ENCODE measurements around the gene SERF2.

Gene SERF2

DNA sequence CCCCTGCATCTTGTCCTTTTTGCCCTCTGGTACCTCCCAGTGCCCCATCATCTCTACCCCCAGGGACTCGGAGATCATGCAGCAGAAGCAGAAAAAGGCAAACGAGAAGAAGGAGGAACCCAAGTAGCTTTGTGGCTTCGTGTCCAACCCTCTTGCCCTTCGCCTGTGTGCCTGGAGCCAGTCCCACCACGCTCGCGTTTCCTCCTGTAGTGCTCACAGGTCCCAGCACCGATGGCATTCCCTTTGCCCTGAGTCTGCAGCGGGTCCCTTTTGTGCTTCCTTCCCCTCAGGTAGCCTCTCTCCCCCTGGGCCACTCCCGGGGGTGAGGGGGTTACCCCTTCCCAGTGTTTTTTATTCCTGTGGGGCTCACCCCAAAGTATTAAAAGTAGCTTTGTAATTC lies 1.5 kb downstream of the SERF2 start:
- DNase-seq (ENCODE audit: insufficient read length, low spot score) (no peak), FAIRE-seq (no peak)
- TF ChIP-seq, protein P1, sequence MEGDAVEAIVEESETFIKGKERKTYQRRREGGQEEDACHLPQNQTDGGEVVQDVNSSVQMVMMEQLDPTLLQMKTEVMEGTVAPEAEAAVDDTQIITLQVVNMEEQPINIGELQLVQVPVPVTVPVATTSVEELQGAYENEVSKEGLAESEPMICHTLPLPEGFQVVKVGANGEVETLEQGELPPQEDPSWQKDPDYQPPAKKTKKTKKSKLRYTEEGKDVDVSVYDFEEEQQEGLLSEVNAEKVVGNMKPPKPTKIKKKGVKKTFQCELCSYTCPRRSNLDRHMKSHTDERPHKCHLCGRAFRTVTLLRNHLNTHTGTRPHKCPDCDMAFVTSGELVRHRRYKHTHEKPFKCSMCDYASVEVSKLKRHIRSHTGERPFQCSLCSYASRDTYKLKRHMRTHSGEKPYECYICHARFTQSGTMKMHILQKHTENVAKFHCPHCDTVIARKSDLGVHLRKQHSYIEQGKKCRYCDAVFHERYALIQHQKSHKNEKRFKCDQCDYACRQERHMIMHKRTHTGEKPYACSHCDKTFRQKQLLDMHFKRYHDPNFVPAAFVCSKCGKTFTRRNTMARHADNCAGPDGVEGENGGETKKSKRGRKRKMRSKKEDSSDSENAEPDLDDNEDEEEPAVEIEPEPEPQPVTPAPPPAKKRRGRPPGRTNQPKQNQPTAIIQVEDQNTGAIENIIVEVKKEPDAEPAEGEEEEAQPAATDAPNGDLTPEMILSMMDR (IDR thresholded peaks at IDR 0.05; ENCODE audit: insufficient read depth, missing control alignments): no peak

DNA sequence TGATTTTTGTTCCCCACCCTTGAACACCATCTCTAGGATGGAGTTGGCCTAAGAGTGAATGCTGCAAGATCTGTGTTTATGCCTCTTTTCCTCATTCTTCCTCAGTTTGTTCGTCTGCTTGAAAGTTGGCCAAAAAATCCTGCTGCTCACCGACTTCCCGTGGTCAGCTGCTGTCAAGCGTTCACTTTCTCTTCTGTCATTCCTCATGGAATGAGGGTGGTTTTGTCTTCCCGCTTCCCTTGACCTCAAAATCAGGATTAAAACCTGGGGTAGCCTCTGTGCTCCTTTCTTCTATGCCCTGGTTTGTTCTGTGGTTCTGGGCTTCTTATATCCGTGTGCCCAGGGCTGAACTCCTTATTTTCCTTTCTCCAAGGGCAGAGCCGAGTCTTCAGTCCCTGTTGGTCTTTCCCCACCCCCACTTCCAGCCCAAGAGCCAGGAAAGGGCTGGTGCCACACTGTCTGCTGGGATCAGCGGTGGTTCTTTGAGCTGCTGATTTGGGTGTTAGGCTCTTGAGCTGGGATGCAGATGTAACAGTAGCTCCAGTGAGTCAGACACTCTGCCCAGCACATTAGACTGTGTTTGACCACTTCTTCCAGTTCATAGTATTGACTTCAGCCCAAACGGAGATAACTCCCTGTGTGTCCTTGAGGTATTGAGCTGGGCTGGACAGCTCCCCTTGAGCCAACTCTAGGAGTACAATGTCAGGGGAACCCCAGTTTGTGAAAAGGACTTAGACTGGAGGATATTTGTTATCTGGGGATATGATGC lies 2.3 kb downstream of the SERF2 start:
- TF ChIP-seq, protein P1 (IDR thresholded peaks at IDR 0.05; ENCODE audit: insufficient read depth, missing control alignments): no peak
- no peak for FAIRE-seq
- no peak for DNase-seq (ENCODE audit: insufficient read length, low spot score)

DNA sequence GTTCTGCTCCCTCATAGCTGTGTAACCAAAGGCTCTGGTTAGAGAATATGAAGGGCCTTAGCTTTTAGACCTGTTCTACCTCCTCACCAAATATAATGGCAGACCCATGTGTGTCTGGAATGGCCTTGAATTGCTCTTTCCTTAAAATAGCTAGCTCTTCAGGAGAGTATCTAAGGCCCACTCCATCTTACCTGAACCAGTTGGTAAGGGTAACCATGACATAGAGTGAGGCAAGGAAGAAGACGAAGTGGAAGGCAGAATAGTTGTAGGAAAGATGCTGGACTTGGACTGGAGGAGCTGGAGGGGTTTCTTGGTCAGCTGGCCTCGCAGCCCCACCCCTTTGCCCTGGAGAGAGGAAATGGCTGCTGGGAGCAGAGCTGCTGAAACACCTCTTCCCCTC lies 3.1 kb downstream of the SERF2 start:
- no peak for FAIRE-seq
- no peak for DNase-seq (ENCODE audit: insufficient read length, low spot score)
- TF ChIP-seq, protein P1 (IDR thresholded peaks at IDR 0.05; ENCODE audit: insufficient read depth, missing control alignments): no peak

DNA sequence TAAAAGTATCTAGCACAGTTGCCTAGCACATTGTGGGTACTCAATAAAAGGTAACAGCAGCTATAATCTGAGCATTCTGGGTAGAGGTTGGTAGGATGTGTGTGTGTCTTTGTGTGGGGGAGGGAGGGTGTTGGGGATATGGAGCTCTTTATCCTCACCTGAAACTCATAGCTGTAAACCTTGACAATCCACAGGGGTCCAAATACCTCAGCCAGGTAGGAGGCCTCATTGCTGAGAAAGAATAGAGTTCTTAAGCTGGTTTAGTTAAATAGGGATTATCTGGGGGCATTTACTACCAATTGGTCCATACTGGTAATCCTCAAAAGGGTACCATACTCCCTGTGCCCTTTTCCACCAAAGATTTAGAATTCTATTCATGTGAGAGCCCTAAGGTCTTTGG lies 3.9 kb downstream of the SERF2 start:
- TF ChIP-seq, protein P1 (IDR thresholded peaks at IDR 0.05; ENCODE audit: insufficient read depth, missing control alignments): no peak
- FAIRE-seq: no peak
- DNase-seq (ENCODE audit: insufficient read length, low spot score): no peak

DNA sequence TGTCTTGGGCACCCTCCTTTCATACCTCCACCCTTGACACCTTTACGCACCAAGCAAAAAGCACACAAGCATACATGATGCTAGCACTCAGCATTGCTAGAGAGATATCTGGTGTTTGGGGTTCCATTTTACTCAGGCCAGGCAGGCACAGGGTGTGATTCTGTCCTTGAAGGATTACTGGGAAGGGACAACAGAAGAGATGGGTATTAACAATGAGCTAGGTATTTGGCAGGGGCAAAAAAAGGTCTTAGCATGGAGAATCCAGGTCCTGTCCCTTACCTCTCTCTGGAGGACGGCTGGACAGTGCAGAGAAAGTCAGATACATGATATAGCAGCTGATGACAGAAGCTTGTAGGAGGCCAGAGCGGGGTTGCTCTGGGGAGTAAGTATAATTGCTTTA lies 4.4 kb downstream of the SERF2 start:
- DNase-seq (ENCODE audit: insufficient read length, low spot score): no peak
- TF ChIP-seq, protein P1 (IDR thresholded peaks at IDR 0.05; ENCODE audit: insufficient read depth, missing control alignments): no peak
- no peak for FAIRE-seq

DNA sequence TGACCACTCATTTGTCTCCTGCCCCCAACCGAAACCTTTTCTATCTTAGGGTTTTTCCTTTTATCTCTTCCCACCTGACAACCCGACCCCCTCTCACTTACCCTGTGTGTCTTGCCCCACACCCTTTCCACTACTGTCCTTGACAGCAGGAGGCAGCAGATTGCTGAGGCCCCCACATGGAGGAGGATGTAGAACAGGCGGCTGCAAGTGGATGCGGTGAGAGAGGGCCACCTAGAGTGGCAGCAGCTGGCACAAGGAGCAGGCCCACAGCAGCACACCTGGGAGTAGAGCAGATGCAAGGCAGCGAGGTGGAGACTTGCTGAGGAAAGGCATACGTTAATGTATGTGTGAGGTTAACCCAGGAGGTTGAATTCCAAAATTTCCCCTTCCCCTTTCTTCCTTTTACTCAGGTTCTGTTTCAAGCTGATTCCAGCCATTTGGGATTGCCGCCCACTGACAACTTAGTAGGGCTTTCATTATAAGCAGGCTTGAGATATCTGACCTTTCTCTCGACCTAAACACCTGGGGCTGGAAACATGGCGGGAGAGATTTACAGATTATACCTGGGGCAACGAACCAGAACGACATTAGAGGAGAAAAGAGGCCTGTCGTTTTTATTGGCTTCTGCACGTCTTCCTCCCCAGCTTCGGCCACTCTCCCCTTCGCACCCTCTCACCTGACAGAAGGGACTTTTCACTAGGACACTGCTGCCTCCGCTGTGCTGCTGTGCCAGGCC lies 7.3 kb downstream of the SERF2 start:
- no peak for FAIRE-seq
- no peak for DNase-seq (ENCODE audit: insufficient read length, low spot score)
- TF ChIP-seq, protein P1 (IDR thresholded peaks at IDR 0.05; ENCODE audit: insufficient read depth, missing control alignments): no peak

DNA sequence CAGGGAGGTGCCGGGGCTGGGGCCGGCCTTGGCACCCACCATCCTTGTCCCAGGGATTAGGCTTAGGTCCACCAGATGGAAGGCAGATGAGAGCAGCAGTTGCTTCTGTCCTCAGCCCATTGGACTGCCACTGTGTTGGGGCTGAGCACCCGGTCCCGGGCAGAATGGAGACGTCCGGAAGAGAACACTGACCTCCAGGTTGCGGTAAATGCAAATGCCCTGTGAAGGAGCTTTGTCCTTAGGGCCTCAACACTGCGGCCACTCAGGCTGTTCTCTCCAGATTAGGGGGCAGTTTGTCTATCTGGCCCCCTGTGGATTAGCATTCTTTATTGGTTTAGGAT lies 7.8 kb downstream of the SERF2 start, which contains the start of gene SERINC4:
SERINC4 (minus strand) TSS at position 276 of the 341 bp plus-strand sequence; CDS start at position 42, 234 bp downstream.
- DNase-seq (ENCODE audit: insufficient read length, low spot score): no peak
- TF ChIP-seq, protein P1 (IDR thresholded peaks at IDR 0.05; ENCODE audit: insufficient read depth, missing control alignments): no peak
- FAIRE-seq: no peak
